ENCODE measurements around the gene TFPT. TPM values are rescaled to one million over a fixed set of nuclear protein-coding genes. Genes with fewer than 3 reads are reported as not detected.

TFPT gene
- total RNA-seq, 1 experiment from 2014 or later = 35.8 TPM

DNA sequence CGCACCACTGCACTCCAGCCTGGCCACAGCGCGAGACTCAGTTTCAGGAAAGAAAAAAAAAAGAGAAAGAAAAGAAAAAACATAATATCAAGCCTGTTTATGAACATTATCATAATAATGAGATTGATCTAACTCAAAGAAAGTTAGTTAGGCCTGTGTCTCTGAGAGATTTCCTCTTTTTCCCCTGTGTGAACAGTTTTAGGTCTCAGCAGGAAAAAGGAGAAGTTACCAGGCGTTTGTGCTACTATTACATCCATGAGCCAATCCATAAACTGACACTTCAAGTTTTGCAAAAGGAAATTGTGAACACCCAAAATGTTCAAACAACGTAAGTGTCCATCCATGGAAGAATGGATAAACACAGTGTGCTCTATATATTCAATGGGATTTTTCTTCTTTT, 38.1 kb downstream of the TFPT start:
- ChIA-PET CTCF (no interaction called here), POLR2A (ENCODE audit: unreplicated experiment) (no interaction called here)
- H3F3A ChIP-seq (ENCODE audit: insufficient read depth, low read depth) = no peaks in the 10 kb centered on the region
- no peaks in the 10 kb centered on the region for H3K36me3 ChIP-seq (ENCODE audit: low read depth)
- H3K9me2 ChIP-seq (ENCODE audit: insufficient read depth) = no peaks in the 10 kb centered on the region
- no peak for TF ChIP-seq EZH2 (IDR thresholded peaks at IDR 0.05; ENCODE audit: low read depth)
- TF ChIP-seq, protein P1, sequence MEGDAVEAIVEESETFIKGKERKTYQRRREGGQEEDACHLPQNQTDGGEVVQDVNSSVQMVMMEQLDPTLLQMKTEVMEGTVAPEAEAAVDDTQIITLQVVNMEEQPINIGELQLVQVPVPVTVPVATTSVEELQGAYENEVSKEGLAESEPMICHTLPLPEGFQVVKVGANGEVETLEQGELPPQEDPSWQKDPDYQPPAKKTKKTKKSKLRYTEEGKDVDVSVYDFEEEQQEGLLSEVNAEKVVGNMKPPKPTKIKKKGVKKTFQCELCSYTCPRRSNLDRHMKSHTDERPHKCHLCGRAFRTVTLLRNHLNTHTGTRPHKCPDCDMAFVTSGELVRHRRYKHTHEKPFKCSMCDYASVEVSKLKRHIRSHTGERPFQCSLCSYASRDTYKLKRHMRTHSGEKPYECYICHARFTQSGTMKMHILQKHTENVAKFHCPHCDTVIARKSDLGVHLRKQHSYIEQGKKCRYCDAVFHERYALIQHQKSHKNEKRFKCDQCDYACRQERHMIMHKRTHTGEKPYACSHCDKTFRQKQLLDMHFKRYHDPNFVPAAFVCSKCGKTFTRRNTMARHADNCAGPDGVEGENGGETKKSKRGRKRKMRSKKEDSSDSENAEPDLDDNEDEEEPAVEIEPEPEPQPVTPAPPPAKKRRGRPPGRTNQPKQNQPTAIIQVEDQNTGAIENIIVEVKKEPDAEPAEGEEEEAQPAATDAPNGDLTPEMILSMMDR (conservative IDR thresholded peaks at IDR 0.05) = no peak
- H2AFZ ChIP-seq = no peak overlapping the region
- no peak overlapping the region for H3K27ac ChIP-seq
- no peaks in the 10 kb centered on the region for H4K20me1 ChIP-seq (ENCODE audit: insufficient read depth)
- intact Hi-C loops (cut with micrococcal nuclease; ENCODE audit: unreplicated experiment) = no loop called here
- DNase-seq = no peak
- 0 out of 2 replicates have a peak, but pooled peaks cover 7% of the 10 kb centered on the region for H3K9me3 ChIP-seq (ENCODE audit: insufficient read depth, low read depth)
- H3K79me2 ChIP-seq (ENCODE audit: low read depth) = no peaks in the 10 kb centered on the region
- no TSS peak for BruUV-seq (replicated peaks)
- no peak overlapping the region for H3K4me3 ChIP-seq
- H3K4me1 ChIP-seq (replicated peaks; ENCODE audit: insufficient read depth) = no peaks in the 10 kb centered on the region
- peaks cover 7% of the 10 kb centered on the region; the same call in 1 of the 2 replicates for H3K27me3 ChIP-seq (ENCODE audit: insufficient read depth, low read depth)
- H3K4me2 ChIP-seq = no peak overlapping the region

DNA sequence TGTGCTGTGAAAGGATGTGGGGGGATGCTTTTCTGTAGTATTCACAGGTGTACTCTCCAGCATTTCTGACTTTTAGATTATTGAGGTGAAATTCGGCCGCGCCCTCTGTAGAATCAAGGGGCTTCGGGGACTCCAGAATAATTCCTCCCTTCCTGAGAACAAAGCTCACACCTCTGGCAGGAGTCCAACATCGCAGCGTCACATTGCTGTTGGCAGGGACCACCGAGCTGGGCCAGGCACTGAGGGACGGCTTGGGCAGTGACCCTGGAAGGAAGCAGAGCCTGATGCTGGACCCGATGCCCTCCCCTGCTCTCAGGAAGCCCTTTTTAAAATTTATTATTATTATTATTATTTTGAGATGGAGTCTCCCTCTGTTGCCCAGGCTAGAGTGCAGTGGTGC, 40.6 kb downstream of the TFPT start:
- CTCF ChIA-PET = no interaction called here

DNA sequence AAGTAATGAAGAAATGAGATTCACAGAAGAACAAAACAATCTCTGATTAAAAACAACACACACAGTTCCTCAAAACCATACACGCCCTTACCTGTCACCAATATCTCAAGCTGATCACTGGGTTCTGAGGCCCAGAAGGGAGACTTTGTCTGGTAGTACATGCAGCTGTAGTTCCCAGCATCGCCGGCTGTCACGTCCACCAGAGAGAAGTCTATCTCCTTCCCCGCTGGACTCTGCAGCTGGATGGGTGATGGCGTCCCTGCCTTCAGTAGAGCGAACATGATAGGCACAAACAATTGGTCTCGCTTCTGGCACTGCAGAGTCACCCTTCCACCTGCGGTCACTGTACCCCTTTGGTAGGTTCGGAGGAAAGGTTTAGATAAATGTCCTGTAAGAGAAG, 41.6 kb downstream of the TFPT start:
- Histone ChIP-seq H3K4me1 (replicated peaks; ENCODE audit: insufficient read depth) (no peaks in the 10 kb centered on the region), H3K9me3 (ENCODE audit: insufficient read depth, low read depth) (no peaks in the 10 kb centered on the region), H3K27ac (no peak overlapping the region), H4K20me1 (ENCODE audit: insufficient read depth) (no peaks in the 10 kb centered on the region), H3K4me3 (no peak overlapping the region), H3K79me2 (ENCODE audit: low read depth) (no peaks in the 10 kb centered on the region), H3K36me3 (ENCODE audit: low read depth) (no peaks in the 10 kb centered on the region), H3K27me3 (ENCODE audit: insufficient read depth, low read depth) (peaks cover 9% of the 10 kb centered on the region; the same call in 1 of the 2 replicates), H3F3A (ENCODE audit: insufficient read depth, low read depth) (no peaks in the 10 kb centered on the region), H2AFZ (no peak overlapping the region), H3K9me2 (ENCODE audit: insufficient read depth) (no peaks in the 10 kb centered on the region), H3K4me2 (no peak overlapping the region)
- POLR2A ChIA-PET (ENCODE audit: unreplicated experiment) = no interaction called here
- DNase-seq = no peak
- TF ChIP-seq, protein P1 (conservative IDR thresholded peaks at IDR 0.05) = no peak
- TF ChIP-seq EZH2 (IDR thresholded peaks at IDR 0.05; ENCODE audit: low read depth) = no peak
- CTCF ChIA-PET = no interaction called here
- intact Hi-C loops (cut with micrococcal nuclease; ENCODE audit: unreplicated experiment) = no loop called here
- BruUV-seq (replicated peaks) = no TSS peak

More for the DNA sequence above, 40.6 kb downstream of the TFPT start:
- Histone ChIP-seq H3K27me3 (ENCODE audit: insufficient read depth, low read depth) (peaks cover 8% of the 10 kb centered on the region; the same call in 1 of the 2 replicates), H2AFZ (no peak overlapping the region), H3K4me3 (no peak overlapping the region), H3K27ac (no peak overlapping the region), H3K36me3 (ENCODE audit: low read depth) (no peaks in the 10 kb centered on the region), H3F3A (ENCODE audit: insufficient read depth, low read depth) (no peaks in the 10 kb centered on the region), H4K20me1 (ENCODE audit: insufficient read depth) (no peaks in the 10 kb centered on the region), H3K9me3 (ENCODE audit: insufficient read depth, low read depth) (no peaks in the 10 kb centered on the region), H3K4me1 (replicated peaks; ENCODE audit: insufficient read depth) (no peaks in the 10 kb centered on the region), H3K9me2 (ENCODE audit: insufficient read depth) (no peaks in the 10 kb centered on the region), H3K79me2 (ENCODE audit: low read depth) (no peaks in the 10 kb centered on the region), H3K4me2 (no peak overlapping the region)
- DNase-seq = no peak
- intact Hi-C loops (cut with micrococcal nuclease; ENCODE audit: unreplicated experiment) = no loop called here
- POLR2A ChIA-PET (ENCODE audit: unreplicated experiment) = no interaction called here
- BruUV-seq (replicated peaks) = no TSS peak
- no peak for TF ChIP-seq EZH2 (IDR thresholded peaks at IDR 0.05; ENCODE audit: low read depth)
- TF ChIP-seq, protein P1 (conservative IDR thresholded peaks at IDR 0.05) = no peak

All from PC-9 (cell line).